HG03439 (cell line): ENCODE results near the gene APCDD1L.
"Not testable (repeated sequence)": the region's sequence is repeated elsewhere in the genome, so short reads cannot be mapped to it uniquely, and the experiment has no call there.

Source experiments
- ATAC-seq: cut with Tn5 transposase; IDR thresholded peaks from one replicate; pipeline ENCODE4 v1.9.1; 2021; ENCODE audit warnings: mild to moderate bottlenecking, moderate library complexity; ENCODE audit not compliant: unreplicated experiment

APCDD1L gene

DNA sequence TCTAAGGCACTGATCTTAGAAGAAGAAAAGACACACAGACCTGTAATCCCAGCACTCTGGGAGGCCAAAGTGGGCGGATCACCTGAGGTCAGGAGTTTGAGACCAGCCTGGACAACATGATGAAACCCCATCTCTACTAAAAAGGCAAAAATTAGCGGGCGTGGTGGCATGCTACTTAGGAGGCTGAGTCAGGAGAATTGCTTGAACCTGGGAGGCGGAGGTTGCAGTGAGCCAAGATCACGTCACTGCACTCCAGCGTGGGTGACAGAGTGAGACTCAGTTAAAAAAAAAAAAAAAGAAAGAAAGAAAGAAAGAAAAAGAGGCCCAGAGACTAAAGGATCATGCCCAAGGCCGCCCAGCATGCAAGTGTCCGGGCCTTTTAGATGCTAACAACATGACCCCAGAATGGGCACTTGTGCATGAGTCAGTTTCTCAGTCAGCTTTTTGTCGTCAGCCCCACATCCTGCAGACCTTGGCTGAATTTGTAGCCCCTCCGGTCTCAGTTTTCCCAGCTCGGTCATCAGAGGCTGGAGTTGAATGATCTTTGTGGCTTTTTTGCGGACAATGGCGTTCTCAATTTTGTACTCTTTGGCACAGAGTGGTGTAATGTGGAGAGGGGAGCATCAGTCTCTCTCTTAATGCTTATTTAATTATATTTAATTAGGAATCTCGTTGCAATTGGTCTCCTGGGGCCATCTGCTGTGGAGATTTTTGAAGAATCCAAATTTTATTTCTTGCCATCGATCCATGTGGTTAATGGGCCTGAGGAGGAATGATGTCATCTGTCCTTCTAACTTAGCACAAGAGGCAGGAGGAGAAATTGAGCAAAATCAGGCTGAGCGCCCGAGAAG is 30.6 kb upstream of the APCDD1L start:
- no peak for ATAC-seq

DNA sequence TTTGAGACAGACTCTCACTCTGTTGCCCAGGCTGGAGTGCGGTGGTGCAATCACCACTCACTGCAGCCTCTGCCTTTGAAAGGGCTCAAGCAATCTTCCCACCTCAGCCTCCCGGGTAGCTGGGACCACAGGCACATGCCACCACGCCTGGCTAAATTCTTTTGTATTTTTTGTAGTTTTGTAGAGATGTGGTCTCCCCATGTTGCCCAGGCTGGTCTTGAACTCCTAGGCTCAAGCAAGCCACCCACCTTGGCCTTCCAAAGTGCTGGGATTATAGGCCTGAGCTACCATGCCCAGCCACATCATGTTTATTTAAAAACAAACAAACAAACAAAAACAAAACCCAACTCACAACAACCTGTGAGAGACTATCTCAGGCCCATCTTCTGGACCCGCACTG is 29.7 kb upstream of the APCDD1L start:
- ATAC-seq = no peak

- no peak for ATAC-seq
Observed at GRCh38 chr20:58544286-58544685, 29.1 kb upstream of the APCDD1L start.

DNA sequence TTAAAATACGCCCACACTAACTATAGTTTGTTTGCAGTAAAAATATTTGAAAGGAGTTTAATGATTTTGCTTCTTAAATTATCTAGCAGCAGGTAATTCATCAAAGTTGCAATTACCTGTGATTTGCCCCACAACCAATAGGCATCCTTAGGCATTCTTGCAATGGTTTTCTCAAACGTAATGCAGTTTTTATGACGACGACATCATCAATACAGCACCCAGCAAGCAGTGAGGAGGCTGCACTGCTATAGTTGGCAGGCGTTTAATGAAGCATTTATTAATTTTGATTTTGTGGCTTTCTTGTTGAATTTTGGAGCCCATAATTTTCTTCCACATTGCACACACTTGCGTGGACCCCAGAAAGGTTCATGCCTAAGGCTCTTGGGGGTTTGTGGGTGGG is 28.1 kb upstream of the APCDD1L start:
- no peak for ATAC-seq

GRCh38 chr20:58542411-58543095 is 27.4 kb upstream of the APCDD1L start:
- ATAC-seq = no peak

DNA sequence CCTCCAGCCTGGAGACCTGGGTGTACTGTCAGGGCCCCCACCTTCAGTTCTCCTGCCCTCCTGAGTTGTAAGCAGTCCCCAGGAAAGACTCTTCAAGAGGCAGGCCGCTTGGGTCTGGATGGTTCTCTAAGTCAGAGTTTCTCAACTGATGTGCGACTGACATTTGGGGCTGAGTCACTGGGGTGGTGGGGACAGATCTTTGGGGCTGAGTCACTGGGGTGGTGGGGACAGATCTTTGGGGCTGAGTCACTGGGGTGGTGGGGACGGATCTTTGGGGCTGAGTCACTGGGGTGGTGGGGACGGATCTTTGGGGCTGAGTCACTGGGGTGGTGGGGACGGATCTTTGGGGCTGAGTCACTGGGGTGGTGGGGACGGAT is 26.8 kb upstream of the APCDD1L start:
- ATAC-seq = not testable (repeated sequence)

GRCh38 chr20:58538752-58539151 is 23.6 kb upstream of the APCDD1L start:
- ATAC-seq = no peak

GRCh38 chr20:58537831-58538230 is 22.6 kb upstream of the APCDD1L start:
- no peak for ATAC-seq

- no peak for ATAC-seq
Observed at GRCh38 chr20:58536289-58536688, 21.1 kb upstream of the APCDD1L start.

DNA sequence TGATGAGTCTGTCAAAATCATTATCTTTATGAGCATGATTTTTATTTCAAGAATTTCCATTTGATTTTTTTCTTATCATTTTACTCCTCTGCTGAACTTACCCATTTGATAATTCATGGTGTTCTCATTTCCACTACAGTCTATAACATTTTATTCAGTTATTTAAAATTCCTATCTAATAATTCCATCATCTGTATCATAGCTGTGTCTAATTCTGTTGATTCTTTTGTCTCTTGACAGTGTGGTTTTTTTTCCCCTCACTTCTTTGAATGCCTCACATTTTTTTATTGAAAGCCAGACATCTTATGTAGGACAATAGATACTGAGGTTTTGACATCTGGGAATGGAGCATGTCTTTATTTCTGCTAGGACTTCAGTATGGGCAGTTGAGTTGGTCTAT is 16.5 kb upstream of the APCDD1L start:
- ATAC-seq = no peak

- ATAC-seq = no peak
Observed at GRCh38 chr20:58531063-58531462, 15.9 kb upstream of the APCDD1L start.

GRCh38 chr20:58528412-58528811 is 13.2 kb upstream of the APCDD1L start:
- ATAC-seq = no peak

DNA sequence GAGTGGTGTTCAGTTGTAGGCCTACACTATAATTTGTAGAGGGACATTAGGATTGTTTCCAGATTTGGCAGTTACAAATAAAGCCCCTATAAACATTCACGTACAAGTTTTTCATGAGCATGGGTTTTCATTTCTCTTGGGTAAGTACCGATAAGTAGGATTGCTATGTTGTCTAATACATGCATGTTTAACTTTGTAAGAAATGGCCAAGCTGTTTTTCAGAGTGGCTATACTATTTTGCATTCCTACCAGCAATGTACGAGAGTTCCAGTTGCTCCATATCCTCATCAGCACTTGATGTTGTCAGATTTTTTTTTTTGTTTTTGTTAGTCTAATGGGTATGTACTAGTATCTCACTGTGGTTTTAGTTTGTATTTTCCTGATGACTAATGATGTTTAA is 11.2 kb upstream of the APCDD1L start:
- no peak for ATAC-seq

- ATAC-seq = no peak
Observed at GRCh38 chr20:58524814-58525213, 9.6 kb upstream of the APCDD1L start.

GRCh38 chr20:58523971-58524315 is 8.7 kb upstream of the APCDD1L start:
- no peak for ATAC-seq

DNA sequence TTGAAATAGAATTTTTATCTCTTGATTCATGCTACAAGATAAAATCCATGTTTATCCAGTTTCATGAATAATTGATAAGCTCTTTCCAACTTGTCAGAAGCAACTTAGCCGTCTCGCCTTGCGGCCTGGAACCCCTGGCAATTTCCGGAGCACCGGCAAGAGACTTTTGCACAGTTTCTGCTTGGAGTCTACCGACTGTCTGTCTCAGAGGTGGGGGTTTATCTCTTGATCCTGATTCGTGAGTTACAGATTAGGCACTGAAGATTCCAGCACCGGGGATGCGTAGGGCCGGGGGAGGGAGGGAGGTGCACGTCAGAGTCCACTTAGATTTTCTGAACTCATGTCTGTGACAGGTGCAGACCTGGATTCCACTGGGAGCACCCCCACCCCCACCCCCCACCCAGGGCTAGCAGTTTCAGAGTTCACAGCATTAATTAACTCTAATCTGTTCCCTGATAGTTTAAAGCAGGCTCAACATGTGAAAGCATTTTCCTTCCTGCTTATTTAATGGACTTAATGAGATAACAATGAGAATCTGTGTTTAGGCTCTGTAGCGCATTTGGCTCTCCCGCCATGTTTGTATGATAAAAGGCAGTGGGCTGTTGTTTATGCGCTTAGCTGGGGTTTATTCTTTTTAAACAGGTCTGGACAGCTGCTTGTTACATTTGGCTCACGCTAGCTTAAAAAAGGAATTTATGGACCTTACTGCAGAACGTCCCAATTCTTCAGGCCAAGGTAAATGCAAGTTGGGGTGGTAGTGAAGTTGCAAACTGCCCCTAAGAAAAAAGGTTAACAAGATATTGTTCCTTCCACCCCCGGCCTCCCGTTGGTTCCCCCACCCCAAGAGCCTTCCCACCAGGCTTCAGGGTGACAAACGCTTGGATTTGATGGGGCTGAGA is 8.1 kb upstream of the APCDD1L start:
- no peak for ATAC-seq

- ATAC-seq = no peak
Observed at GRCh38 chr20:58522666-58523065, 7.5 kb upstream of the APCDD1L start.

DNA sequence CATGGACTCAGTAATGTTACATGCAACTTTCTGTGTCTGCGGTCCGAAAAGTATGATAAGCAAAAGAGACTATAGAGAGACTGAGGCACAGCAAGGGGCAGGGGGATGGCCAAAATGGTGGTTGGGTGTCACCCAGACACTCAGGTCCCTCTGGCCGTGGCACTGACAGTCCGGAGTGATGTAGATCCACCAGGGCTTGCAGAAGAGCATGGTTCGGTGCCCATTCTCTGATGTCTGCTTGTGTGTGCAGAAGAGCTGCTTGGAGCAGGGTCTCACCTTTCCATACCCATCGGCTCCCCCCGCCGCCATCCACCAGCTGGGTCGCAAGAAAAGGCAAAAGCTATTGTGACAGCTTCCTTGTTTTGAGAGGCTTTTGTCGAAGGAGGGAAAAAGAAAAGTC is 6.6 kb upstream of the APCDD1L start:
- ATAC-seq = no peak

DNA sequence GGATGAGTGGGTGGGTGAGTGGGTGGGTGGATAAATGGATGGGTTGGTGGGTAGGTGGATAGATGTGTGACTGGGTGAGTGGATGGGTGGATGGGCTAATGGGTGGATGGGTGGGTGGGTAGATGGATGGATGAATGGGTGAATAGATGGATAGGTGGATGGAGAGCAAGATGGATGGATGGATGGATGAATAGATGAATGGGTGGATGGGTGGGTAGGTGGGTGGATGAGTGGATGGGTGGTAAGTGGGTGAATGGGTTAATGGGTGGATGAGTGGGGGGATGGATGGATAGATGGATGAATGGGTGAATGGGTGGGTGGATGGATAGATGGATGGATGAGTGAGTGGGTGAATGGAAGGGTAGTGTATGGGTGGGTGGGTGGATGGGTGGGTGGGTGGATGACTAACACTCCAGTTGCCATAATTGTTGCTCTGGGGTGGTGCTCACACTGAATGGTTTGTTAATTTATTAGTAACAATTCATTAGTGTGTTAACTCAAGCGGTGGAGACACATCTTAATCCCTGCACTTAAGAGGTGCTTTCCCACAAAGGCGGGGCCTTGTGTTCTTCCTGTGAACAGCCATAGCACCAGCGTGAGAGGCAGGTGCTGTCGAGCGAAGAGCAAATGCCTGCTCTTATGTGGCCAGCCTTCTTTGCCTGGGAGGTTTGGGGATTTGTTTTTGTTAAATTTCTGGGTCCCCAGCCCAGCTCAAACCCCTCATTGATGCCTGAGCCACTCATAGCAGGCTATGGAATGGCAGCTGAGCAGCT is 4.9 kb upstream of the APCDD1L start:
- ATAC-seq = no peak

- ATAC-seq = no peak
Observed at GRCh38 chr20:58518896-58519593, 3.8 kb upstream of the APCDD1L start.
